NOMO-1 treated with dmso at 0.1 percent for 144 hours (cell line): ENCODE results near the gene DAB2.

Source experiments
- DNase-seq: peaks from one replicate; lab custom pipeline; 2025; ENCODE audit not compliant: unreplicated experiment; lab: John Stamatoyannopoulos, UW

DAB2 gene

GRCh38 chr5:39424736-39425637, at the start of gene DAB2:
DAB2 (minus strand) TSS chr5:39424980; CDS start chr5:39394320, 30,660 bp downstream.
- DNase-seq = peak; percentile 71

- no peak for DNase-seq
These were observed 48.5 kb upstream of the DAB2 start for GRCh38 chr5:39473156-39473775.

- DNase-seq = no peak
These were observed 47.2 kb upstream of the DAB2 start for GRCh38 chr5:39471836-39472508.

GRCh38 chr5:39470811-39471210, 46.0 kb upstream of the DAB2 start:
- no peak for DNase-seq

- peak; percentile 34 for DNase-seq
These were observed 45.1 kb upstream of the DAB2 start for GRCh38 chr5:39469777-39470415.

GRCh38 chr5:39469176-39469575, 44.4 kb upstream of the DAB2 start:
- peak; percentile 59 for DNase-seq

GRCh38 chr5:39466846-39467245, 42.1 kb upstream of the DAB2 start:
- peak; percentile 80 for DNase-seq

- DNase-seq = no peak
These were observed 41.1 kb upstream of the DAB2 start for GRCh38 chr5:39465843-39466242.

GRCh38 chr5:39465097-39465496, 40.3 kb upstream of the DAB2 start:
- no peak for DNase-seq

GRCh38 chr5:39464088-39464487, 39.3 kb upstream of the DAB2 start:
- DNase-seq = no peak

GRCh38 chr5:39462211-39462610, 37.4 kb upstream of the DAB2 start:
- no peak for DNase-seq

GRCh38 chr5:39461007-39461682, 36.4 kb upstream of the DAB2 start:
- DNase-seq = peak; percentile 97

- no peak for DNase-seq
These were observed 35.1 kb upstream of the DAB2 start for GRCh38 chr5:39459907-39460306.

- DNase-seq = no peak
These were observed 34.3 kb upstream of the DAB2 start for GRCh38 chr5:39459071-39459470.

- DNase-seq = peak; percentile 68
These were observed 30.9 kb upstream of the DAB2 start for GRCh38 chr5:39455645-39456044.

GRCh38 chr5:39453606-39454005, 28.8 kb upstream of the DAB2 start:
- no peak for DNase-seq

- DNase-seq = no peak
These were observed 28.1 kb upstream of the DAB2 start for GRCh38 chr5:39452846-39453245.

- DNase-seq = no peak
These were observed 26.6 kb upstream of the DAB2 start for GRCh38 chr5:39451276-39451941.

GRCh38 chr5:39450487-39450886, 25.7 kb upstream of the DAB2 start:
- DNase-seq = no peak

- no peak for DNase-seq
These were observed 24.8 kb upstream of the DAB2 start for GRCh38 chr5:39449591-39449990.
